NK-92 treated with Interleukin-12 subunit alpha and Interleukin-12 subunit beta, amount 100 ng/mL, for 24 hours (cell line): Measurements from ENCODE around the gene PARP6.
"Not testable (repeated sequence)": the region's sequence is repeated elsewhere in the genome, so short reads cannot be mapped to it uniquely, and the experiment has no call there.

Experiments used
- DNase-seq: peaks from one replicate; lab custom pipeline; 2025; lab: John Stamatoyannopoulos, UW

Gene PARP6

DNA sequence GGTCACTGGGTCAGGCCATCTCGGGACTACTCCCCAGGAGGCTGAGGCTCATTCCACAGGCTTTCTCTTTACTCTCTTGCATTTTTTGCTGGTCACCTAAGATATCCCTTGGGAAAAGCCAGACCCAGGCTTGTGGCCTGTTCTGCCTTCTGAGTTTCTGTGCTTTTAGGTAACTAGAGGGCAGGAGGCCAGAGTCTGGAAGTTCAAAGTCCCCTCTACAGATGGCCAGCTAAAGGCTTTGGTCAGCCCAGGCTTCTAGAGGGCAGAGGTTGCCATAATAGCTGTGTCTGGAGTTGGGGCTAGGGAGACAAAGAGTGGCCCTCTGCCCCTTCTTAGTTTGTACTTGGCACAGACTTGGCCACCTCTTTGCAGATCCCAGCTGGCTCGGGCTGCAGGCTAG is 8.4 kb upstream of the PARP6 start:
- DNase-seq, result no peak

DNA sequence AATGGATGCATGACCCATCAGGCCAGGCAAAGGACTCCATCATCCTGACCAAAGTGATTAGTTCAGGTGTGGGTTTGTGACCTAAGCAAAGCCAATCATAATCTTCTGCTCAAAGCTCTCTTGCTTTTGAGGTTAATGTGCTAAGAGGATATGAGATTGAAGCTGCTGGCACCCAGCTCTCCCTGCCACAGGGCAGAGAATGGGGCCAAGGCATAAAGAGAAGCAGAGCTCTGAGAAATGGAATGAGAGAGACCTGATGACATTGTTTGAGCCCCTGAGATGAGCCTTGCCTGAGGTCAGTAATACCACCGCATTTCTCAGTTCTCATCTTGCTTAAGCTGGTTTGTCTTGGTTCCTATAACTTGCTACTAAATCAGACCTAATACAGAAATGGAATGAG is 6.4 kb upstream of the PARP6 start:
- no peak for DNase-seq

DNA sequence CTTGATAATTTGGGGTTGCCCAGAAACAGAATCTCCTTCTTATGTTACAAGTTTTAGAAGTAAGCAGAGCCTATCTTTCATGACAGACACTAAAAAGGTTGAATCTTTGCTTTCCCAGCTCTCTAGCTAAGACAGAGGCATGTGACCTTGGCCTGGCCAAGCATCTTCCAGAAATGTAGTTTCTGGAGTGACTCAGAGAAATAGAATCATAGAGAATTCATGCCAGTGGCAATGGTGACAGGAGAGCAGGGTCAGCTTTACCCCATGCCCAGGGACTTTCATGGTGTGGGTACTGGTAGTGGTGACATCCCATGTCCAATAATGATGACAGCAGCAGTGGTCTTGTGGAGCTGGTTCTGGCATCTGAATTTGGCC is 4.0 kb upstream of the PARP6 start:
- DNase-seq, result no peak

DNA sequence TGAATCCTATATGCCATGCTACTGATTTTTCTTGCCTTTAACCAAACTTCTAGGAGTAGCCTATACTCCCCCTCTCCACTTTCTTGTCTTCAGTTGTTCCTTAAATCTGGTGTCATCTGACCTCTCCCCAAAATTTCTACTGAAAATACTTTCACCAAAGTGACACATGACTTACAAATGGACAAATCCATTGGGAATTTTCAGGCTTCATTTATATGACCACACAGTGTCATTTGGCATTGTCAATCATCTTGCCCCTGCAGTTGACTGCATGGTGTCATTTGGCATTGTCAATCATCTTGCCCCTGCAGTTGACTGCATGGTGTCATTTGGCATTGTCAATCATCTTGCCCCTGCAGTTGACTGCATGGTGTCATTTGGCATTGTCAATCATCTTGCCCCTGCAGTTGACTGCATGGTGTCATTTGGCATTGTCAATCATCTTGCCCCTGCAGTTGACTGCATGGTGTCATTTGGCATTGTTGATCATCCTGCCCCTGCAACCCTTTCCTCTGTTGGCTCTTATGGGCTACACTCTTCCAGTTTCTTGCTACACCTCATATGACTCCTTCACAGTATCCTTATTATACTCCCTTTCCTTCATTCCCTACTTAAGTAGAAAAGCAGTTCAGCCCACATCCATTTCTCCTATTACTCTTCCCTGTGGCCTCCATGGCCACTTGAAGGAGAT is 3.4 kb upstream of the PARP6 start:
- not testable (repeated sequence) for DNase-seq

DNA sequence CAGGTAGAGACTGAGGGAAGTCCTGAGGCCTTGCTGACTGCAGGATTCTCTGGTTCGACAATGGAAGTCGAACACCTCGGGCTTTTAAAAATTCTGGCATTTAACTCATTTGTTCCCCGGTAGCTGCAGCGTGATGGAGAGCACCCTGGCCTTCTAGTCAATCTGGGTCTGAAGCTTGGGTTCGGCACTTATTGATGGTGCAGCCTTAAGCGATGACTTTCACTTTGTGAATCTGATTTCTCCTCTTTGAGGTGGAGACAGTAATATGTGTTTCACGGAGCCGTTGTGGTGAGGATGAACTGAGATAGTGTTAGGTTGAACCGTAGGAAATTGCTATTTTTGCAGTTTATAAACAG is 621 bp upstream of the PARP6 start:
- no peak for DNase-seq

DNA sequence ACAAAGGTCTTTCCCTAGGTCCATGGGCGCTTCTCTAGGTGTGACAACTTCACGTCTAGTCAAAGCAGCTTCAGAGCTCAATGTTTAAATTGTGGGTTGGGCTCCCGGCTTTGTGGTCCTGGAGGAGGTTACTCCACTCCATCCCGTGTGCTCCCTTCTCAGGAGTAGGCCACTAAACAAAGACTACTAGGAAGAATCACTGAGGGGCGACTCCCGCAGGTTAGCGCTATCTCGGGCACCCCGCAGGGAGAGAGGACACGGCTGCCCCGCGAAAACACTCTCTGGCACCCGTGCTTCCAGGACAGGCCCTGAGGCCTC is 500 bp downstream of the PARP6 start:
- peak; percentile 44 for DNase-seq

DNA sequence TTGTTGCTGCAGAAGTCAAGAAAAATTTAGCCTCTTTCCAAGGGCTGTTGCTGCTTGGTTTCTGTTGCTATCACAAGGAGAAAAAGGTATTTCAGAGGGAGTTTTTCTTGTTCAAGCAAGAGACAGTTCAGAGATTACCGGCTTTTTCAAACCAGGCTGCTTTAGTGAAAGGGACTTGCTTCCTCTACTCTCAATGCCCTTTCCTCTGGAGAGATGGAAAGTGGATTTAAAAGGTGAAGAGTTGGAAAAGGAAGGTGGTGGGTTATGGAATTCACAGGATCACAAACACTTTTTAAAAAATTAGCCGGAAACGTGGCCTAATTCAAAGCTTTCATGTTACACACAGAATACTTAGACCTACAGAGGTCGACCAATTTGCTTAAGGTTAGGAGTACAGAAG is 1.1 kb downstream of the PARP6 start:
- DNase-seq, result no peak

DNA sequence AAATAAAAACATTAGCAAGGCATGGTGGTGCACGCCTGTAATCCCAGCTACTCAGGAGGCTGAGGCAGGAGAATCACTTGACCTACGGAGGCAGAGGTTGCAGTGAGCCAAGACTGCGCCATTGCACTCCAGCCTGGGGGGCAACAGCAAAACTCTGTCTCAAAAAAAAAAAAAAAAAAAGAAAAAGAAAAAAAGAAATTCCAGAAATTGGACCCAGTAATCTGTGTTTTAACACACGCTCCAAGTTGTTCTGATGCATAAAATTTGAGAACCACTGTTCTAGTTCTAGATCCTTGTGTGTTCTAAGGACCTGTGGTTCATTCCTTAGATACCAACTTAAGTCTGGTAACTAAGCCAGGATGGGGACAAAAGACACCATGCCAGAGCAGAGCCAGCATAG is 2.6 kb downstream of the PARP6 start:
- no peak for DNase-seq

DNA sequence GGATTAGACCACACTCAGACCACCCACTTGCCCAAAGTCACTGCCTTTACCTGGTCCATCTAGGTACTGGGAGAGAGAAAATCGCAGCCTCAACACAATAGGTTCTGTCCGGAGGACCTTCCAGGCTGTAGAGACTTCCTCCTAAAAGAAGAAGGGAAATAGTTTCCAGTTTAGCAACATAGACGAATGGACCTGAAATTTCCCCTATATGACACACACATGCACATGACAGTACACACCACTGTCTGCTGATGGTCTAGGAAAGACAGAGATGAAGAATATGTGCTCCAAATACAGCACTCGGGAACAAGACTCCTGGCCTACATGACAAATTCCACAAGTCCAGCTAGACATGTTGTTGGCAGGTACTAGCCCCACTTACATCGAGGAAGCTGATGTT is 7.3 kb downstream of the PARP6 start:
- no peak for DNase-seq

DNA sequence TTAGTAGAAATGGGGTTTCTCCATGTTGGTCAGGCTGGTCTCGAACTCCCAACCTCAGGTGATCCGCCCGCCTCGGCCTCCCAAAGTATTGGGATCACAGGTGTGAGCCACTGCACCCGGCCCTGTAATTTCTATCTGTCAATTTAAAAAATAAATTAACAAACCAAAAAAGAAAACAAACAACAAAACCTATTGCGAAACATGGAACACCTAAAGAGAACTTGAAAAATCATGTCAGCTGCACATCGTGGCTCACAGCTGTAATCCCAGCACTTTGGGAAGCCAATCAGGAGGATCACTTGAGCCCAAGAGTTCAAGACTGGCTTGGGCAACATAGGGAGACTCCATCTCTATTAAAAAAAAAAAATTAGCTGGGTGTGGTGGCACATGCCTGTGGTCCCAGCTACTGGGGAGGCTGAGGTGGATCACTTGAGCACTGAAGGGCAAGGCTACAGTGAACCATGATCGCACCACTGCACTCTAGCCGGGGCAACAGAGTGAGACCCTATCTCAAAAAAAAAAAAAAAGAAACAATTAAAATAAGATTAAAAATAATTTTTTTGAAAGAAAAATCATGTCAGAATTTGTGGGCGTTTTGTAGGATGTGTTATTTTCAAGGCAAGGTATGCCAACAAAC is 19.6 kb downstream of the PARP6 start:
- no peak for DNase-seq

DNA sequence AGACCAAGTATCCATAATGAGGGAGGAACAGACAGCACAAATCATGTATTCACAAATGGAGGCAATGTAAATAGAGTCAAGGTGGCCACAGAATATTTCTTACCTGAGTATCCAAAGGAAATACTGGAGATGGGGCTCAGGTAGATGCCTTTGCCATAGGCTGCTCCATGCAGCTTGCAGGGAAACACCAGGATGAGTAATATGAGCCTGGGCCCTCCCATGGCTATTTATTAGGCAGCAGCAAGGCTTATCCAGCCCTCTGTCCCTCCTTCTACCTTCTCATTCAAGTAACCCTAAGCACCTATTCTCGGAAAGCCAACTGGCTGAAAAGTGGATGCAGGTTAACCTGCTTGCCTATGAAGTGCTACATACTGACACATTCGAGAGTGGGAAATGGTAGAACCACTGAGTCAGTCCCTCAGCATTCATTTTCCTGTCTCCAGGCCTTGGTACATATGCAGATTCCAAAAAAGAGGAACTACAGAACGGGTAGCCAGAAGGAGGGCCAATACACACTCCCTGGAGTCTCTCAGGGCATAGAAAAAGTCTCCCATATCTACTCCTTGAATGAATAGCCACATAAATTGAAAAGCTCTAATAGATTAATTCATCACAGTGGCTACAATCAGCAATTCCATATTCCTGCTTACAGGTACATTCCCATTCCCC is 23.1 kb downstream of the PARP6 start:
- no peak for DNase-seq

DNA sequence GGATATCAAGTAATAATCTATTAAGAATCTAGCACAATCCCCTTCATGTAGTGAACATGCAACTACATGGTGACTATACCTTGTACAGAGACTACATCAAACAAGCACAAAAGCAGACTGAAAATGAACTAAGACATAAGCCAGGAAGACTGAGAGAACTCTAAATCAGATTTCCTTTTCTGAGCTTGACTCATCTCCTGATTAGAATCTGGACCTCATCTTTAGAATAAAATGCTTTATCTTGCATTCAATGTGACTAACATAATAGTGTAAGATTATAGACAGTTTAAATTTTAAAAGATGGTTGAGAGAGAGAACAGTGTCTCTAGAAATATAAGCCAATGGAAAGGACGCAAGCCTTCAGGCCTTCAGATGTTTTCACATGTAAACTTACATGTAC is 23.8 kb downstream of the PARP6 start:
- DNase-seq, result no peak

DNA sequence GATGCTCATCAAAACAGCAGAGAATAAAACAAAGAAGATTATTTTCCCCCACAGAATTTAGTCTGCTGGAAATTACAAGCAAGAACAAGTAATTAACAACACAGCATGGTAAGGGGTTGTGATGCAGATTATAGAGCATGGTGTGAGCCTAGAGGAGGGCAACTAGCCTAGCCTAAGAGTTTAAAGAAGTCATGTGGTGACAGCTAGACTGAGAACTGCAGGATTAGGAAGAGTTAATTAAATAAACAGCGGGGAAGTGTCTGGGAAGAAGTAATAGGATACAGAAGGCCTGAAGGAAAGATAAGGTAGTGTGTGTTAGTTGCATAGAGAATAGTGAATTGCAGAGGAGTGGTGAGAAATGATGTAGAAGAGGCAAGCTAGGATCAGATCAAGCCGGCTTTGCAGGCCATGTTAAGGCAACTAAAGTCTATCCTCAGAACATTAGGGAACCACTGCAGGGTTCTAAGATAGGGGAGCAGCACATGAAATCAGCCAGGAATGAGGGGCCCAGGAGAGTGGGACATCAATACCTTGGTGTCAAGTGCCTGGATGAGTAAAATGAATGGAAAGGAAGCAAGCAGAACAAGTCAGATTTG is 29.5 kb downstream of the PARP6 start:
- no peak for DNase-seq

DNA sequence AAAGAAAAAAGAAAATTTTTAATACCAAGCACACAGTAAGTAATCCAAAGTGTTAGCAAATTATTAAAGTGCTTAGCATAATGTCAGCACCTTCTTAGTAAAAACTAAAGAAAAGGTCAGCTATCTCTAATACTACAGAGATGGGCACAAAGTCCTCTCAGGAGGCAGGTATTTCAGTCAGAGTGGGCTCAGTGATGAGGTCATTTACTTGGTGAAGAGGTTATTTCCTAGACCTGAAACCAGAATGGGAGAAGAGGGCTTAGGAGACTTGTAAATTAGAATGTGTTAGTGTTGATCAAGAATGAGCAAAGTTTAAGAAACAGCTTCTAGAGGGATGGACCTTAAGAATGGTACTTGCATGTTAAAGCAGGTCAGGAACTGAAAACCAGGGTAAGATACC is 32.7 kb downstream of the PARP6 start:
- DNase-seq, result no peak

DNA sequence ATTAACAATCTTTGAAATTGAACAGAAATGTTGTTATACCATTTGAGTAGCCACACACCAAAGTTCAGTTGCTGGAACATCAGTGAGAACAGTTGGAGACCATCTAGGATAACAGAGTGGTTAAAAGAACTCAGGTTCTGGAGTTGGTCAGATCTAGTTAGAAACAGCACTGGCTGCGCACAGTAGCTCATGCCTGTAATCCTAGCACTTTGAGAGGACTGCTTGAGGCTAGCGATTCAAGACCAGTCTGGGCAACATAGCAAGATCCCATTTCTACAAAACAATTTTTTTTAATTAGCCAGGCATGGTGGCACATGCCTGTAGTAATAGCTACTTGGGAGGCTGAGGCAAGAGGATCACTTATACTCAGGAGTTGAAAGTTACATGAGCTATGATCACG is 33.8 kb downstream of the PARP6 start:
- DNase-seq, result no peak

DNA sequence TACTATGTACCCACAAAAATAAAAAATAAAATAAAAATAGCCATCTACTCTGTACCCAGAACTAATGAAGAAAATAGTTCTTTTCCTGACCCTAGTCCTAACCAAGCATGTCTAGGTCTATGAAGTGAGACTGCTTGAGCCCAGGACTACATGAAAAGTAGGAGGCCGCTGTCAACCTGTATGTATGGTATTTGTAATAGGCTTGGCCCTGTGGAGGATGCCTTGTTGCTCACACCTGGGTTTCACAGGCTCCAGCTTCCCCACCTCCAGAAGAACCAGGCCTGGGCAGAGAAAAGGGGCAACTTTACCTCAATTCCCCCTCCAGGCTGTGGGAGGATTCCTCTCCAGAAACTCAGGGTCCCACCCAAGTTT is 34.5 kb downstream of the PARP6 start:
- no peak for DNase-seq

DNA sequence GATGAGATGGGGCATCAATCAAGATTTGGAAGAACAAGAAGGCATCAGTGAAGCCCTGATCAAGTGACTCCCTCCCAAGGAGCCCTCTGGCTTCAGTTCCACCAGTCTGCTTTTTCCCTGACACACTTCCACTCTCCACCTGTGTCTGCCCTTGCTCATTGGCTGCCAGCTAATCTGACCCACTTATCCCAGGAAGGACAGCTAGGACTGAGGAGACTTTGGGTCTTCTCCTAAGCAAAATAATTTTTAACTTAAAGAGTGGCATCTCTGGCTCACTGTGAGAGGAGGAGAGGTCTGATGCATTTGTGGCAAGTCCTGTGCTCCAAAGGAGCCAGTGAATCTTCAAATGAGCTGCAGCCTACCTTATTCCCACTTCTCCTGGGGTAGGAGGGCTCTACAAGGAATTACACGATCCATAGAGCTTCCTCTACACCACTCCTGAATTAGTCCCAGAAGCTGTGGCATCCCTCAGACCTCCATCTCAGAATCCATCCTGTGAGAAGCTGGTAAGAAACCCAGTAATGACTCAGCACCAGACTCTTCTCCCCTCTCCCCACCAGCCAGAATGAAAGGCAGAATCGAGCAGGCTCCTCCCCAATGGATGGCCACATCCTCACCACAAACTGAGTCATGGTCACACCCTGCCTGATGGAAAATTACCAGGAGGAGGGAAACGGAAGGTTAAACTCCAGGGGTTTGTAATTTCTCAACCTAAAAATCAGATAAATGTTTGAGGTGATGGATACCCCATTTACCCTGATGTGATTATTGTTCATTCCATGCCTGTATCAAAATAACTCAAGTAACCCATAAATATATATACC is 35.1 kb downstream of the PARP6 start:
- peak; percentile 85 for DNase-seq

DNA sequence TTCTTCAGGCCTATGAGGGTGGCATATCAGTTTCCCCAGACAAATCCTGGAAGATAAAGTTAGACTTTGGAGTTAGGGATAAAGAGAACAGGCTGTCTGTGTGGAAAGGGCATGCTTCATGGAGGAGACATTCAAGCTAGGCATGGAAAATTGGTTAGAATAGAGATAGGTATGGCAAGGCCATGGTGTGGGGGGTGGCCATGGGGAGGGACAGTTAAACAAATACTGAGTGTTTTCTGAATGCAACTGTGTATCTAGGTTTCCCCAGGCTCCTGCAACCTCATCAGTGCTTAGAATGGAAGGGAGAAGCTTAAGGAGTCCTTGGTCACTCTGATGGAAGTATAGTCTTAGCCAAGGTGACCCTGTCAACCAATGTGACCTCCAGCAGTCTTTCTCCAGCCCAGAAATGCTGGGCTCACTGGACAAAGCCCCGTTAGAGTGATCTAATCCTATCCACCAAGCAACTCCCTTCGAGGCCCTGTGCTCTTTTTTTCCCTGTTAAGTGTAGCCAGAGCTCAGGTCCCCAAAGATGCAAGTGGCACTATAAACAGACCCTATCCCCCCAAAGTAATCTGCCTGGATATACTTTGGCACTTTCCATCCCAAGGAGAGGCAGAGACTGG is 35.9 kb downstream of the PARP6 start:
- DNase-seq, result no peak

DNA sequence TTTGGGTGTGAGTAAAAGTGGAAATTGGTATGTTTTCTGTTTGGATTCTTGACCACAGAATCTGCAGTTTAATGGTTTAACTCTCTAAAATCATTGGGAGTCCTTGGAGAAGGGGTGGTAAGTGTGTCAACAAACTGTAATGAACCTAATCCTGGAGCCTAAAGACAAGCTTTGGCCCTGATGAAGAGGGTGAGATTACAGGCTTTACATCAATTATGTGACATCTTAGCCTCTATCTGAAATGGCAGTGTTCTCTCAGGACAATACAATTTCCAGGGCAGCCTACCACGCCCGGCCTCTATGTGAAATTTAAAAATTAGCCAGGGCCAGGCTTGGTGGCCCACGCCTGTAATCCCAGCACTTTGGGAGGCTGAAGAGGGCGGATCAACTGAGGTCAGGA is 37.1 kb downstream of the PARP6 start:
- no peak for DNase-seq

DNA sequence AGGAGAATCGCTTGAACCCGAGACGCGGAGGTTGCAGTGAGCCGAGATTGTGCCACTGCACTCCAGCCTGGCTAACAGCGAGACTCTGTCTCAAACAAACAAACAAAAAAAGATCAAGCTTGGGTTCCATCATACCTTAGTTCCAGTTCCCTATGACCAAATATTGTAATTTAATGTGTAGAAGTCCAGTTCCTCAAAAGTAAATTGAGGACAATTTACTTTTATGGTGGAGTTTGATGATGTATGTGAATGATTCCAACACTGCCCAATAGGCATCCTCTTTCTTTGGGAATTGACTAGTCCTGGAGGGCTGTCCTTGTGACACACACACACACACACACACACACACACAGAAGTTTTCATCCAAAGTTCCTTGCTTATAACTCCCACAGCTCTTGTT is 38.6 kb downstream of the PARP6 start:
- DNase-seq, result no peak

DNA sequence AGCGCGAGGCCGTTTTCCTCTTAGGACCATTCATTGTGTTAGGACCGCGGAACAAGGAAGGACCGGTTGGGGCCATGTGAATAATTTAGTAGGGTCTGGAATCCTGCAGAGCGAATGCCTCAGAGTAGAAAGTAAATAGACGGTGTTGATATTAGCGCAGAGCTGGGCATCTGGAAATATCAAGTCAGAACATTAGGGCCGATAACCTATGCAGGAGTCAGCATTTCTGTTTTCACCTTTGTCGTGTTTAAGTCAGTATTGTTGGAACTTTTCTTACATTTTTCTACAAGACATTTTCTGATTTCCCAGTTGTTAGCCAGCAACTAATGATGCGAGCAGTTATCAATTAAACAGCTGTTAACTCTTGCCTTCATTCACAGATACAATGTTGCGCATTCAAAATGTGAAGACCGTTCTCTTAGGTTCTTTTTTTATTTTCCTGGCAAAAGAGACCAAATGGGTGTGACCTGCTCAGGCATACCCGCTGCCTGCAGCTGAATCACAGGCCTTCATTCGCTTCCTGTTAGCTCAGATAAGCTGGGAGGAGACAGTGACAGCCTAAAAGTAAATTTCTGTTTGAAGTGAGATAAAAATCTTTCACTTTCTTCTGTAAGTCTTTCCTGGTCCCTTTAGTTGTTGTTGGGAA is 40.4 kb downstream of the PARP6 start:
- DNase-seq, result peak; percentile 44
